Endothelial cell of umbilical vein (primary cell): ENCODE data around the gene FLVCR2. TPM values are rescaled to one million over a fixed set of nuclear protein-coding genes. Genes with fewer than 3 reads are reported as not detected.
"Not testable (repeated sequence)": the region's sequence is repeated elsewhere in the genome, so short reads cannot be mapped to it uniquely, and the experiment has no call there.

Experiments used
- BruUV-seq: library from RNA; stranded (reverse); fragments of 400-500 nt; replicated peaks from 2 replicates; lab custom pipeline; 2021; lab: Mats Ljungman, UMichigan
- CTCF ChIA-PET: fragments of 300-600, 350-600 bp; sonication (Branson Sonifier 250); formaldehyde crosslinking; loops from one replicate; lab custom pipeline; 2021; ENCODE audit warnings: antibody characterized with exemption, inconsistent platforms; lab: Charles Lee
- POLR2A ChIA-PET: fragments of 300-600, 350-600 bp; sonication (Branson Sonifier 250); formaldehyde crosslinking; loops from one replicate; lab custom pipeline; 2021; ENCODE audit warnings: antibody characterized with exemption, inconsistent platforms; lab: Charles Lee
- DNase-seq: peaks from one replicate; pipeline ENCODE4 v3.0.0-alpha.2; 2011; ENCODE audit warnings: low read depth, low spot score
- FAIRE-seq: peaks from 2 replicates; lab custom pipeline; 2011; peaks lifted over from hg19 to GRCh38; lab: Jason Lieb, UNC
- H2AFZ ChIP-seq: 2 replicates; pipeline ENCODE4 v1.6.0; 2012; ENCODE audit warnings: low read depth, low read length, control low read depth, inconsistent platforms
- H3K27ac ChIP-seq: 2 replicates; pipeline ENCODE4 v1.5.1; 2011; ENCODE audit warnings: low read depth, mild to moderate bottlenecking, control low read depth, low read length, moderate library complexity; ENCODE audit not compliant: insufficient read depth
- H3K27me3 ChIP-seq, 2 experiments: 2 replicates each; pipeline versions ENCODE4 v1.6.0 to v1.6.1; 2011; ENCODE audit warnings: low read length in 2 of 2, mixed read lengths in 1 of 2; ENCODE audit not compliant: control insufficient read depth in 2 of 2, insufficient read depth in 2 of 2
- H3K36me3 ChIP-seq, 2 experiments: 2 replicates in 1 of 2; 3 replicates in 1 of 2; pipeline ENCODE4 v1.5.1; 2011; ENCODE audit warnings: low read length in 2 of 2, mild to moderate bottlenecking in 1 of 2, moderate library complexity in 1 of 2; ENCODE audit not compliant: control insufficient read depth in 2 of 2, insufficient read depth in 2 of 2; ENCODE audit errors: extremely low read depth in 1 of 2
- H3K4me1 ChIP-seq: 3 replicates; pipeline ENCODE4 v1.5.1; 2011; ENCODE audit warnings: mild to moderate bottlenecking, low read length; ENCODE audit not compliant: control insufficient read depth, insufficient read depth; ENCODE audit errors: extremely low read depth
- H3K4me2 ChIP-seq: 2 replicates; pipeline ENCODE4 v1.6.1; 2011; ENCODE audit warnings: low read length, control low read depth, mixed read lengths; ENCODE audit not compliant: insufficient read depth
- H3K4me3 ChIP-seq, 3 experiments: fragments of 200-600 bp in 1 of 3; sonication (generic), shearing (Covaris generic) in 1 of 3; replicated peaks in 1 of 3; 2 replicates each; pipeline ENCODE4 v1.5.1; 2011 to 2016; ENCODE audit warnings: control low read depth in 3 of 3, low read length in 3 of 3, mild to moderate bottlenecking in 2 of 3, inconsistent platforms in 1 of 3, low read depth in 1 of 3, moderate library complexity in 1 of 3; ENCODE audit not compliant: insufficient read depth in 1 of 3
- H3K79me2 ChIP-seq: 2 replicates; pipeline ENCODE4 v1.6.0; 2012; ENCODE audit warnings: low read length, inconsistent platforms; ENCODE audit not compliant: control insufficient read depth, insufficient read depth
- H3K9ac ChIP-seq: replicated peaks from 2 replicates; pipeline ENCODE3; 2011; ENCODE audit warnings: low read length, control low read depth; ENCODE audit not compliant: insufficient read depth; ENCODE audit errors: extremely low read depth
- H3K9me1 ChIP-seq: replicated peaks from 3 replicates; pipeline ENCODE4 v1.6.0; 2011; ENCODE audit warnings: mild to moderate bottlenecking, low read length; ENCODE audit not compliant: control insufficient read depth, insufficient read depth; ENCODE audit errors: extremely low read depth
- H3K9me3 ChIP-seq: replicated peaks from 2 replicates; pipeline ENCODE4 v1.5.1; 2012; ENCODE audit warnings: low read length, inconsistent platforms; ENCODE audit not compliant: control insufficient read depth, insufficient read depth
- H4K20me1 ChIP-seq: replicated peaks from 2 replicates; pipeline ENCODE3; 2011; ENCODE audit warnings: mild to moderate bottlenecking, low read length; ENCODE audit not compliant: control insufficient read depth, insufficient read depth; ENCODE audit errors: extremely low read depth
- EZH2 ChIP-seq: IDR thresholded peaks from 2 replicates; pipeline ENCODE4 v1.6.1; 2012; ENCODE audit warnings: borderline replicate concordance, low read depth, mild to moderate bottlenecking, moderate library complexity, low read length, inconsistent platforms; ENCODE audit not compliant: severe bottlenecking
- FOS ChIP-seq: IDR thresholded peaks from 2 replicates; pipeline ENCODE4 v1.6.1; 2011; ENCODE audit warnings: mild to moderate bottlenecking, low read length, moderate library complexity, borderline replicate concordance; ENCODE audit not compliant: insufficient read depth
- GATA2 ChIP-seq: IDR thresholded peaks from 2 replicates; pipeline ENCODE4 v1.7.0; 2011; ENCODE audit warnings: low read depth, mild to moderate bottlenecking, moderate library complexity, mixed read lengths, low read length; ENCODE audit not compliant: insufficient read length, insufficient read depth
- JUN ChIP-seq: IDR thresholded peaks from 2 replicates; pipeline ENCODE4 v1.6.1; 2011; ENCODE audit warnings: borderline replicate concordance, low read depth; ENCODE audit not compliant: insufficient read length, insufficient read depth
- MYC ChIP-seq: IDR thresholded peaks from one replicate; pipeline ENCODE4 v1.6.1; 2011; ENCODE audit warnings: mild to moderate bottlenecking, low read depth, low read length
- POLR2A ChIP-seq: IDR thresholded peaks from 2 replicates; pipeline ENCODE4 v1.6.1; 2012; ENCODE audit warnings: low read depth, mild to moderate bottlenecking, control low read depth, low read length
- POLR2AphosphoS5 ChIP-seq: IDR thresholded peaks from 2 replicates; pipeline ENCODE4 v1.6.1; 2012; ENCODE audit warnings: low read depth, mild to moderate bottlenecking, control low read depth, low read length, moderate library complexity; ENCODE audit not compliant: insufficient read depth
- dilution Hi-C: fragments of 300-500 bp; cut with MboI; formaldehyde crosslinking; loops from one replicate; pipeline ENCODE4 v1.15.0; 2019; ENCODE audit warnings: low sequenced_read_pairs; ENCODE audit not compliant: extremely low pct_ligation_motif_present
- intact Hi-C: fragments of 100-400 bp; cut with micrococcal nuclease; formaldehyde crosslinking; loops from one replicate; pipeline ENCODE4 v1.10.0; 2022
- polyA plus RNA-seq, 4 experiments: library from polyadenylated mRNA; depleted of rRNA in 3 of 4; stranded (reverse) in 3 of 4; unstranded in 1 of 4; fragments of >200 nt; gene quantifications; 2 replicates each; pipeline versions ENCODE4 v1.2.1 to v1.2.3, GENCODE V29; 2011 to 2012; ENCODE audit warnings: missing spikeins in 1 of 4
- total RNA-seq: library from RNA; stranded (reverse); gene quantifications from 2 replicates; pipeline ENCODE4 v1.2.3, GENCODE V29; 2021
- TF ChIP-seq, protein P1 (sequence below): IDR thresholded peaks from 2 replicates; pipeline ENCODE4 v1.6.1; 2011; ENCODE audit not compliant: insufficient read depth, insufficient read length
- TF ChIP-seq, protein P2 (sequence below), 2 donors: IDR thresholded peaks; 1 replicate in 1 of 2; 2 replicates in 1 of 2; pipeline ENCODE4 v1.5.1; 2011; ENCODE audit warnings: low read length in 2 of 2, mild to moderate bottlenecking in 2 of 2, moderate library complexity in 2 of 2, control low read depth in 1 of 2, inconsistent platforms in 1 of 2, low read depth in 1 of 2; ENCODE audit not compliant: insufficient read depth in 1 of 2; ENCODE audit errors: extremely low read depth in 1 of 2

FLVCR2 gene
- total and polyA plus RNA-seq, 2 donors (not counting 3 experiments of a cell fraction or from before 2014, with no cell fraction given), result 1.4 to 4.9 TPM

DNA sequence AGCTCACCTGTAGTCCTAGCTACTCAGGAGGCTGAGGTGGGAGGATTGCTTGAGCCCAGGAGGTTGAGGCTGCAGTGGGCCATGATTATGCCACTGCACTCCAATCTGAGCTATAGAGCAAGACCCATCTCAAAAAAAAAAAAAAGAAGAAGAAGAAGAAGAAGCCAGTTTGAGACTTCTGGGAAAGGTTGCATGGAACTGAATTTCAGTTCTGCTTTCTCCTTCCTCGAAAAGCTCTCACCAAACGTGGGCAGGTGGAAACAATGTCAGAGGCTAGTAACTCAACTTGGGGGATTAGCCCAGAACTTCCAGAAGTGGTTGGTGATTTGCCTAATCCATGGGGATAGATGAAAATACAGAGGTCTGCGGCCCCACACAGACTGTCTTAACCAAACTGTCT, 18.7 kb downstream of the FLVCR2 start:
- H3K4me1 ChIP-seq, result no peaks in the 10 kb centered on the region
- FAIRE-seq, result no peak
- TF ChIP-seq FOS (no peak), JUN (no peak), GATA2 (no peak), MYC (no peak), POLR2AphosphoS5 (no peak), EZH2 (no peak), POLR2A (no peak)
- TF ChIP-seq, protein P1, sequence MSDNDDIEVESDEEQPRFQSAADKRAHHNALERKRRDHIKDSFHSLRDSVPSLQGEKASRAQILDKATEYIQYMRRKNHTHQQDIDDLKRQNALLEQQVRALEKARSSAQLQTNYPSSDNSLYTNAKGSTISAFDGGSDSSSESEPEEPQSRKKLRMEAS, result no peak
- TF ChIP-seq, protein P2, sequence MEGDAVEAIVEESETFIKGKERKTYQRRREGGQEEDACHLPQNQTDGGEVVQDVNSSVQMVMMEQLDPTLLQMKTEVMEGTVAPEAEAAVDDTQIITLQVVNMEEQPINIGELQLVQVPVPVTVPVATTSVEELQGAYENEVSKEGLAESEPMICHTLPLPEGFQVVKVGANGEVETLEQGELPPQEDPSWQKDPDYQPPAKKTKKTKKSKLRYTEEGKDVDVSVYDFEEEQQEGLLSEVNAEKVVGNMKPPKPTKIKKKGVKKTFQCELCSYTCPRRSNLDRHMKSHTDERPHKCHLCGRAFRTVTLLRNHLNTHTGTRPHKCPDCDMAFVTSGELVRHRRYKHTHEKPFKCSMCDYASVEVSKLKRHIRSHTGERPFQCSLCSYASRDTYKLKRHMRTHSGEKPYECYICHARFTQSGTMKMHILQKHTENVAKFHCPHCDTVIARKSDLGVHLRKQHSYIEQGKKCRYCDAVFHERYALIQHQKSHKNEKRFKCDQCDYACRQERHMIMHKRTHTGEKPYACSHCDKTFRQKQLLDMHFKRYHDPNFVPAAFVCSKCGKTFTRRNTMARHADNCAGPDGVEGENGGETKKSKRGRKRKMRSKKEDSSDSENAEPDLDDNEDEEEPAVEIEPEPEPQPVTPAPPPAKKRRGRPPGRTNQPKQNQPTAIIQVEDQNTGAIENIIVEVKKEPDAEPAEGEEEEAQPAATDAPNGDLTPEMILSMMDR (IDR thresholded peaks at IDR 0.05; ENCODE audit: extremely low read depth in 1 of 2, insufficient read depth in 1 of 2, low read depth in 1 of 2, low read length in 2 of 2), result no peak
- H3K4me2 ChIP-seq, result no peak overlapping the region
- no peaks in the 10 kb centered on the region for H3K9me1 ChIP-seq
- no peaks in the 10 kb centered on the region for H3K9me3 ChIP-seq
- no peak for DNase-seq
- H3K36me3 ChIP-seq, result no peaks in the 10 kb centered on the region
- intact Hi-C loops (no loop called here), dilution Hi-C loops (no loop called here)
- ChIA-PET CTCF (interaction anchor here (0.7 to 1.5 kb wide), 2 partner anchors 8 to 13 kb away, joined by 3 read pairs; no protein-coding TSS in a partner anchor), POLR2A (interaction anchor here (0.7 kb wide), 1 partner anchor 13 kb away, joined by 3 read pairs; no protein-coding TSS in a partner anchor)
- H3K79me2 ChIP-seq, result no peaks in the 10 kb centered on the region
- no peak overlapping the region for H3K4me3 ChIP-seq
- no peak overlapping the region for H2AFZ ChIP-seq
- no TSS peak for BruUV-seq
- peaks cover 9 to 24% of the 10 kb centered on the region in 2 experiments for H3K27me3 ChIP-seq
- H3K9ac ChIP-seq, result no peak overlapping the region
- no peaks in the 10 kb centered on the region for H4K20me1 ChIP-seq
- no peak overlapping the region for H3K27ac ChIP-seq

DNA sequence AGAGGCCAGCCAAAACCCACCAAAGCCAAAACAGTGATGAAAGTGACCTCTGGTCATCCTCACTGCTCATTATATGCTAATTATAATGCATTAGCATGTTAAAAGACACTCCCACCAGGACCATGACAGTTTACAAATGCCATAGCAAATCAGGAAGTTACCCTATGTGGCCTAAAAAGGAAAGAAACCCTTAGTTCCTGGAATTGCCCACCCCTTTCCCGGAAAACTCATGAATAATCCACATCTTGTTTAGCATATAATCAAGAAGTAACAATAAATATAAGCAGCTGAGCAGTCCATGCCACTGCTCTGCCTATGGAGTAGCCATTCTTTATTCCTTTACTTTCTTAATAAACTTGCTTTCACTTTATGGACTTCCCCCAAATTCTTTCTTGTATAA, 21.7 kb downstream of the FLVCR2 start:
- dilution Hi-C loops, H4K20me1 ChIP-seq, BruUV-seq, H3K27ac ChIP-seq, H3K4me3 ChIP-seq, POLR2A ChIA-PET, H3K9ac ChIP-seq, H3K4me1 ChIP-seq, H3K9me1 ChIP-seq, H3K36me3 ChIP-seq, H3K79me2 ChIP-seq, H3K9me3 ChIP-seq, intact Hi-C loops, DNase-seq, H2AFZ ChIP-seq, H3K4me2 ChIP-seq, CTCF ChIA-PET, FAIRE-seq: not testable (repeated sequence)
- peaks cover 12 to 24% of the 10 kb centered on the region in 2 experiments for H3K27me3 ChIP-seq

DNA sequence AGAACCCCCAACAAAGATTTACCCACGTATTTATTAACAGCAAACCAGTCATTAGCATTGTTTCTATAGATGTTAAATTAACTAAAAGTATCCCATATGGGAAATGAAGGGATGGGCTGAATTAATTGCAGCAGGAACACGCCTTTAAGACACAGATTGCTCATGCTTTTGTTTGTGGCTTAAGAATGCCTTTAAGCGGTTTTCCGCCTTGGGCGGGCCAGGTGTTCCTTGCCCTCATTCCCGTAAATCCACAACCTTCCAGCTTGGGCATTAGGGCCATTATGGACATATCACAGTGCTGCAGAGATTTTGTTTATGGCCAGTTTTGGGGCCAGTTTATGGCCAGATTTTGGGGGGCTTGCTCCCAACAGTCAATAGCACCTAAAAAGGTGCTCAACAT, 22.6 kb downstream of the FLVCR2 start:
- H3K9me3 ChIP-seq, dilution Hi-C loops, POLR2A ChIA-PET, H4K20me1 ChIP-seq, H3K9ac ChIP-seq, H3K4me2 ChIP-seq, DNase-seq, H3K79me2 ChIP-seq, BruUV-seq, H2AFZ ChIP-seq, H3K4me3 ChIP-seq, H3K9me1 ChIP-seq, FAIRE-seq, intact Hi-C loops, CTCF ChIA-PET, H3K27ac ChIP-seq, H3K36me3 ChIP-seq: not testable (repeated sequence)
- Histone ChIP-seq H3K27me3 (peaks cover 12 to 21% of the 10 kb centered on the region in 2 experiments), H3K4me1 (peaks cover 14% of the 10 kb centered on the region)
